A549 treated with RU486 at 1 μM for 4 hours (cell line): ENCODE results near the gene NKG7. TPM values are rescaled to one million over a fixed set of nuclear protein-coding genes. Genes with fewer than 3 reads are reported as not detected.

Experiments
- total RNA-seq: library from RNA; stranded (reverse); fragments of 200-300 nt; extraction: Qiagen RNA extraction; gene quantifications from 5 replicates; pipeline ENCODE4 v1.2.3, GENCODE V29; 2022; ENCODE audit warnings: low read depth

The NKG7 gene
- total RNA-seq, result not detected in 5 replicates

GRCh38 chr19:51372649-51373504 is at the start of gene NKG7:
Gene NKG7, minus strand, starts transcription at chr19:51372654. Its CDS starts 119 bp downstream, at chr19:51372535.

DNA sequence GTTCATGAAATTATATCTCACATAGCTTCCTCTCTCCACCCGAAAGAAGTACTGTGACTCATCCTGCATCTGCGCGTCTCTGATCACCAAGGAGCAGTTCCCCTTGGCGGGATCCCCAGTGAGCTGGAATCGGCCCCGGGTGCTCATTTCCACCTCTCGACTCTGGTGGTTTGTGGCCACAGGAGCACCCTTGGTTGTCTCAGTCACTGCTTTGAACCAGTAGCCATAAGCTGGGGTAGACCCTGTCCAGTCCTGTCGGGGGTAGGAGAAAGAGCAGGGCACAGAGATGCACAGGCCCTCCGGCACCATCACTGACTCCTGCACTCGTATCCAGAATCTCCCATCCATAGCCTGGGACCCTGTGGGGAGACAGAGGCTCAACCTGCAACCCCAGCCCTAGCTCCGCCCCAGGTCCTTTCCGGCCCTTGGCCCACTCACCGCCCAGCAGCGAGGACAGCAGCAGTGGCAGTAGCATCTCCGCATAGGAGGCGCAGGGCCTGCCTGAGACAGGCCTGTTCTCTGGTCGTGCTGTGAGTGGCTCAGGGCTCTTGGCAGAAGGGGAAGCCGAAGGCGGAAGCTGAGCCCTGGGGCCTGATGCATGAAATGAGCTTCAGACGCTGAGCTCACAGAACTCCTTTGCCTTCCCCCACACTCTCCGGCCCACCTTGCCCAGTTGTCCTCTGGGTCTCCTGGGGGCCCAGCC is 44.8 kb upstream of the NKG7 start, which contains the start of gene SIGLEC10:
Gene SIGLEC10 (minus strand): TSS at position 536 of the 703 bp plus-strand sequence. CDS start 61 bp downstream, at position 475.

GRCh38 chr19:51387924-51388389 is 15.5 kb upstream of the NKG7 start, which contains the start of gene LIM2:
Gene LIM2, minus strand, starts transcription at chr19:51387974. Its CDS starts 531 bp downstream, at chr19:51387443.

DNA sequence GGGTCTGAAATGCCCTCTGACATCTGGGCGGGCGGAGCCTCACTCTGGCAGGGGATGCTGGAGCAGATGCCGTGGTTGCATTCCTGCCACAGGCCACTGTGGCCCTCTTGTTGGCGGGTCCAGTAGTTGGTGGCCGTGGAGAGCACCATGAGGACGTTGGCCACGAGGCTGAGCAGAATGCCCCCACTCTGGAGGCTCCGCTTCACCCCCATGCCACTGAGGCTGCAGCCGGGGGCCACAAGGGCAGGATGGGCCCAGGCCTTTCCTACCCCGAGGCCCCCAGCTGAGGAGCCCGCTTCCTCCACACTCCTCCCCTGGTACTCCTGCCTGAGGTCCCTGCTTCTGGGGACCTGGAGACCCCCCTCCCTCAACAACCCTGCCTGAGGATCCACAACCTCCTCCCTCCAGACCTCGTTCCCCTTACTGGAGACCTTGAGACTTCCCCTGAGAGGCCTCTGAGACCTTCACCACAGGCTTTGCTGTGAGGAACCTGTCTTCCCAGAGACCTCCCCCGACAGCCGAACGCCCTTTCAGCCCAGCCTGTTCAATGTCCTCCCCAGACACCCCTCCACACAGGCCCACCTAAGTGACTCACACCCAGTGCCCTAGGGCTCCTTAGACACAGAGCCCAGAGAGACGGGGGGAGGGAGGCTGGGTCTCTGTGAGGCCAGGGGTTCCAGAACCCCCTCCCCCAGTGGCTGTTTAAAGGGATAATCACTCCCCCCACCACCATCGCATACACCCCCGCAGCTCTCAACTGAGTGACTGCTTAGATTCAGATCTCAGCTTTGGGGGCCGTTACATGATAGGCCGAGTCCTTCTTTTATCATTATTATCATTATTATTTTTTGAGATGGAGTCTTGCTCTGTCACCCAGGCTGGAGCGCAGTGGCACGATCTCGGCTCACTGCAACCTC is 3.8 kb downstream of the NKG7 start, which contains the start of gene CLDND2:
Gene CLDND2 (minus strand): TSS at position 638 of the 917 bp plus-strand sequence. CDS start 426 bp downstream, at position 212.

DNA sequence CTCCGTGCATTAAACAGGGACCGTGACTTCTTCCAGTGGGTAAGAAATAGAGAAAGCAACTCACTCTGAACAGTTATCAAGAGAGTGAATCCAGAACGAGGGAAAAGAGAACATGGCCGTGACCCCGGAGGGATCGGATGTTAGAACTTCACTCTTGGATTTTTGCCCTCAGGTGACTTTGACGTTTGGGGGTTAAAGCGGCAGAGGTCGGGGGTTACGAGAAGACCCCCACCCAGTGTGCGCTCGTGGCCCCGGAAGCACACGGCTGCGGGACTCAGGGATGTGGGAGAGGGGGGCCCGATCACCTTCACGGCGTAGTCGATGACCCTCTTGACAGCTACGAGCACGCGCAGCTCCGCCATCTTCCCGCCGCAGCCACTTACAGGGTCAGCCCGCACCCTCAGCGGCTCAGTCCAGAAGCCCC is 6.5 kb downstream of the NKG7 start, which contains the start of gene ETFB:
Gene ETFB (minus strand): TSS at position 424 of the 424 bp plus-strand sequence. CDS start 62 bp downstream, at position 362.

GRCh38 chr19:51341976-51342580 is 30.4 kb downstream of the NKG7 start, which contains the start of gene VSIG10L:
Gene VSIG10L, minus strand, starts transcription at chr19:51342139. Its CDS starts 15 bp downstream, at chr19:51342124.

Other genes with a start within 250 kb of the NKG7 start
- gene SIGLEC9, start 247.7 kb downstream of the NKG7 start, total RNA-seq, result not detected in 5 replicates
- not detected in 5 replicates for gene SIGLEC7, start 230.4 kb downstream of the NKG7 start, total RNA-seq
- gene CD33, start 147.6 kb downstream of the NKG7 start, total RNA-seq, result 0.02 to 0.14 TPM (median 0.09 TPM) in 3 of 5 replicates, not detected in the others
- not detected in 5 replicates for gene SIGLECL1, start 121.6 kb downstream of the NKG7 start, total RNA-seq
- 0.07 to 0.09 TPM in 2 of 5 replicates, not detected in the others for gene IGLON5, start 61.0 kb downstream of the NKG7 start, total RNA-seq
- 6.8 to 11.3 TPM (median 10.1 TPM) in 5 replicates for gene VSIG10L, start 30.5 kb downstream of the NKG7 start, total RNA-seq
- gene ETFB, start 6.3 kb downstream of the NKG7 start, total RNA-seq, result 222 to 251 TPM (median 225 TPM) in 5 replicates
- 6.2 to 14.6 TPM (median 10.2 TPM) in 5 replicates for gene CLDND2, start 3.7 kb downstream of the NKG7 start, total RNA-seq
- gene LIM2, start 15.3 kb upstream of the NKG7 start, total RNA-seq, result not detected in 5 replicates
- not detected in 5 replicates for gene C19orf84, start 17.9 kb upstream of the NKG7 start, total RNA-seq
- not detected in 5 replicates for gene SIGLEC10, start 45.0 kb upstream of the NKG7 start, total RNA-seq
- not detected in 5 replicates for gene SIGLEC8, start 85.8 kb upstream of the NKG7 start, total RNA-seq
- not detected in 5 replicates for gene CEACAM18, start 105.9 kb upstream of the NKG7 start, total RNA-seq
- not detected in 5 replicates for gene SIGLEC12, start 129.1 kb upstream of the NKG7 start, total RNA-seq
- gene SIGLEC6, start 159.0 kb upstream of the NKG7 start, total RNA-seq, result not detected in 5 replicates
- gene ZNF175, start 198.6 kb upstream of the NKG7 start, total RNA-seq, result 3.1 to 5.1 TPM (median 3.6 TPM) in 5 replicates